Measurements from ENCODE around the gene CPEB3.

DNA sequence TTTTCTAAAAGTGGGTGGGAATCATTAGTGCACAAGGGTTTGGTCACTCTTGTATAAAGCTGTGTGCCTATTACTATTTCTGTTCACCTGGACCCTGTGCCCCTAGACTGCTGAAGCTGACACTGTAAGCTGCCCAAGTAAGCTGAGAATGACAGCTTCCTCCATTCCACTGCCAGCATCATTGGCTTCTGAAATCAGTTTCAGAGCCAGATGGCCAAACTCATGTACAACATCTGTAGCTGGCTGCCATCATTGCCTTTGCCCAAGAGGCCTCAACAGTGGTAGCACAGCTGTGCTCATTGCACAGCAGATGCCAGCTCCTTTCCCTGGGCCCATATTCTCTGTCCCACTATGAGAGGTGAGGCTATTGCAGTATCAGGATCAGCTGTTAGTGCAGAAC lies 165.7 kb downstream of the CPEB3 start:
- no peak for TF ChIP-seq POLR2A (IDR thresholded peaks at IDR 0.05; ENCODE audit: low read depth, low read length)
- TF ChIP-seq POLR2AphosphoS5 (IDR thresholded peaks at IDR 0.05; ENCODE audit: low read depth, low read length) = no peak
- no peak for TF ChIP-seq TAF1 (IDR thresholded peaks at IDR 0.05; ENCODE audit: low read depth, low read length)
- TF ChIP-seq POU2F2 (IDR thresholded peaks at IDR 0.05; ENCODE audit: low read depth, low read length) = no peak
- TF ChIP-seq PAX5 (IDR thresholded peaks at IDR 0.05; ENCODE audit: insufficient read depth, low read length, severe bottlenecking) = no peak

Measured in GM12891 (cell line).